HG03442 (cell line): ENCODE data around the gene NATD1.

ENCODE experiments used
- ATAC-seq: cut with Tn5 transposase; IDR thresholded peaks from one replicate; pipeline ENCODE4 v1.9.1; 2021; ENCODE audit warnings: mild to moderate bottlenecking, moderate library complexity; ENCODE audit not compliant: unreplicated experiment

Gene NATD1

GRCh38 chr17:21289902-21290571 lies 36.8 kb upstream of the NATD1 start:
- ATAC-seq, result no peak

- ATAC-seq, result no peak
Measured at GRCh38 chr17:21289175-21289901, 36.1 kb upstream of the NATD1 start.

- ATAC-seq, result no peak
Measured at GRCh38 chr17:21288571-21289017, 35.4 kb upstream of the NATD1 start.

DNA sequence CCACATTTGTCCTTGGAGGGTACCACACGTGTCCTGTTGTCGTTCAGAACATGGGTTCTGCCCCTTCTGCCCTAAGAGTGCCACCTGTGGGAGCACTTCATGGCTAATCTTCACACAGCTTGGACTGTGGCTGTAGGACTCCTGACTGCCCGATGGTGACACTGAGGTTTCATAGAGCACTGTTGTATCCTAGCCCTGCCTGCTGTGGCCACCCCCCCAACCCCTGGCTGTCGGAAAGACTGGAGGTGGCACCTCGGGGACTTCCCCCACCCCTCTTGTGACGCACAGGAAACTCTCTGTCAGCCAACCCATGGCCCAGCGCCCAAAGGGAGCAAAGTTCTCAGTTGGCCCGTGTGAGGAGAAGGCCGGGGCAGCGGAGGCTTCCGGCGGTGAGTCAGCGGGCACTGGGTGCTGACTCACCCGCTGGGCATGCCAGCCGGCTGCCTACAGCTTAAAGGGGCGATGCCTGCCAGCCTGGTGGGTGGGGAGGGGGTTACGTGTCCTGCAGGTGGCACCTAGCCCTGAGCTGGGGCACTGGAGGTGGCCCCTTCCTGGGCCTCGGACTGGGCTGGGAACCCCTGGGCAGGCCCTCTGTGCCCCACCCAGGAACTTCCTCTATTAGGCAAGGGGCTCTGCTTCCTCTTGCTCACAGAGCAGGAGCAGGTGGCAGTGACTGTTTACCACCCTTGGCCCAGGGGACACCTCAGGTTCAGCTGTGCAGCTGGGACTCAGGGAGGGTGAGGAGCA lies 34.7 kb upstream of the NATD1 start:
- ATAC-seq, result peak; percentile 36

- no peak for ATAC-seq
Measured at GRCh38 chr17:21286909-21287702, 33.9 kb upstream of the NATD1 start.

GRCh38 chr17:21286066-21286770 lies 33.0 kb upstream of the NATD1 start:
- ATAC-seq, result no peak

GRCh38 chr17:21285164-21286065 lies 32.2 kb upstream of the NATD1 start:
- no peak for ATAC-seq

DNA sequence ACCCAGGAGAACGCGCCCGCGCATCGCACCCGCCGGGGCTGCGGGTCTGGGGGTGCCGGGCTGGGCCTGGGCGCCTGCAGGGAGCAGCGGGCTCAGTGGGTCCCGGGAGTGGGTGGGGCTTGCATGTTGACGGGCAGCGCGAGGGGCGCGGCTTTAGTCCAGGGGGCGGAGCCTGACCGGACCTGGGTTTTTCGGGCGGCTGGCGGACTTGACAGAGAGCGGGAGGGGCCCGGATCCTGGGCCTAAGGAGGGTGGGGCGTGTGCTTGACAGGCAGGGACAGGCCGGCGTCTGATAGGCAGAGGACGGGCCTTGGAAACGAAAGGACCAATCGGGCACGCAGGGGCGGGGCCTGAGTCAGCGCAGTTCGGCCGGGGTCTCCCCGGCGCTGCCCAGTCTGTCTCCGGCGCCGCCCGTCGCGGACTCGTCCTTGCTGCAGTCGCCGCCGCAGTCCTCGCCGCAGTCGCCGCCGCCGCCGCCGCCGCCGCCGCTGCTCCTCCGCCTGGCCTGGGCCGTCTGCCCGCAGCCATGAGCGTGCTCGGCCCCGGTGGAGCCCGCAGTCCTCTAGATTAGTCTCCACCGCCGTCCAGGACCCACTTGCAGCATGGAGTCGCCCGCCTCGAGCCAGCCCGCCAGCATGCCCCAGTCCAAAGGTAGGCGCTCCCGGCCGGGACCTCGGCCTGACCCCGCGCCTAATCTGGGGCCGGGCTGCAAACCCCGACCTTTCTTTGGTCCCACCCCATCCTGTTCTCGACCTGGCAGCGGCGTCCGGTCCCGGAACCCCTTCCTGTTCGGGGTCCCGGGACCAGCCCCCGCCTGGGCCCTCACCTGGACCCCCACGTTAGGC lies 31.3 kb upstream of the NATD1 start, which contains the start of gene MAP2K3:
MAP2K3 (plus strand) TSS at position 393 of the 845 bp plus-strand sequence; CDS start at position 603, 210 bp downstream.
- peak; percentile 75 for ATAC-seq

DNA sequence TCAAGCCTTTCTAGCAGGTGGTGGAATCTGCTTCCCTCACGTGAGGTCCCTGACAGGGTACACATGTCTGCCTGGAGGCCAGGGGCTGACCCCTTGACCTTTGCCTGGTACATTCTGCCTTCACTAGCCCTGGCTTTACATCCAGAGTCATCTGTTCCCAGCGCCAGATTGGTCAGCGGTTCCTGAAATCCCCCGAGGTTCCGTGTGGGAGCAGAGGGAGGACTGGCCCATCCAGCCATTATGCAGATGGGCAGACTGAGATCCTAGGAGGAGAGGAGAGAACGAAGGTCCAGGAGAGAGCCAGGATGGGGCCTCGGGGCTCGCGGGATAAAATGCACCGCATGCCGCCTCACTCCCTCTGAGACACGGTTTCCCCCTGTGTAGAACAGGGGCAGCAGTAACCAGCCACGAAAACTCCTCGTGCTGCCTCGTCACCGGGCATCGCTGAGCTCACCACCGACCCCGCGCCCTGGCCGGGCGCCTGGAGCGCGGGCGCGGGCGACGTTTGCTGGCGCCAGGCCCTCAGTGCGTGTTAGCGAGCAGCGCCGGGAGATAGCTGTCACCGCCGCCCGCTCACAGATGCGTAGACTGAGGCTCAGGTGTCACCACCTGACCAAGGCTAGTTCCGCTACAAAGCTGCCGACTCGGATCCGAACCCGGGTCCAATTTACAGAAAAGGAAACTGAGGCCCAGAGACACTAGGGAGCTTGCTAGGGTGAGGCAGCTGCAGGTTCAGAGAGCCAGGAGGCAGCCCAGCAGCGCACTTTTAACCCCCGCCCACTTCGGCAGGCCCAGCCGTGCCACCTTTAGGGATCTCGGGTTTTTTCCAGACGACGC lies 30.5 kb upstream of the NATD1 start:
- ATAC-seq, result peak; percentile 6

GRCh38 chr17:21282850-21283249 lies 29.6 kb upstream of the NATD1 start:
- no peak for ATAC-seq

DNA sequence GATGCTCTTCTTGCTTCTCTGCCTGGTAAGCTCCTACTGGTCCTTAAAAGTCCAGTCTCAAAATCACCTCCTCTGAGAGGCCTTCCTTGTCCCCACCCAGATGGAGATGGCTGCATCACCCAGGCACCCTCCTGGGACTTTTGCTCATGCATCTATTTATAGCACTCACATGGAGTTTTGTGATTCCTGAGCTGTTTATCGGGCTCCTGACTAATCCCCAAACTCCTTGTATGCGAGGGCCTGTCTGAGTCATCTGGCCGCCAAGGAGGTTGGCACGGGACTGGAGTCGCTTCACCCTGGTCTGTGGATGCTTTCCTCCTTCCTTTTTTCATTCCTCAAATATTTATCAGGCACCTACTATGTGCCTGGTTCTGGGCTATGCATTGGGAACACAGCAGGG lies 29.0 kb upstream of the NATD1 start:
- ATAC-seq, result no peak

DNA sequence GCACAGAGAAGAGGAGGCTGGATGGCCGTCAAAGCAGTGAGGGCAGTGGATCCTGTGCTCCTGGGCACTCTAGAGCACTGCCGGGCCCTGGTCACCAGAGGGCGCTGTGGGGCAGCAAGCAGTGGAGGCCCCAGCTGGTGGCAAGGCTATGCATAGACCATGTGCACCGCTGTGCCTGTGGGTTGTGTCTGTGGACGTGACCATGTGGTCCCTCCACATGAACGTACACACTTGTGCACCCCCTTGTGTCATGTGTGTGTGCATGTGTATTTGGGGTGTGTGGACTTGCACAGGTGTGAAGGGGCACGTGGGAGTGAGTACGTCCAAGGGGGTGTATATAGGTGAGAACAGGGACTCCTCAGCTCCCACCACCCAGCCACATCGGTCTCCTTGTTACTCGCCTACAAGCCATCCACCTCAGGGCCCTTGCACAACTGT lies 26.9 kb upstream of the NATD1 start:
- ATAC-seq, result peak; percentile 32

- no peak for ATAC-seq
Measured at GRCh38 chr17:21279582-21279981, 26.4 kb upstream of the NATD1 start.

DNA sequence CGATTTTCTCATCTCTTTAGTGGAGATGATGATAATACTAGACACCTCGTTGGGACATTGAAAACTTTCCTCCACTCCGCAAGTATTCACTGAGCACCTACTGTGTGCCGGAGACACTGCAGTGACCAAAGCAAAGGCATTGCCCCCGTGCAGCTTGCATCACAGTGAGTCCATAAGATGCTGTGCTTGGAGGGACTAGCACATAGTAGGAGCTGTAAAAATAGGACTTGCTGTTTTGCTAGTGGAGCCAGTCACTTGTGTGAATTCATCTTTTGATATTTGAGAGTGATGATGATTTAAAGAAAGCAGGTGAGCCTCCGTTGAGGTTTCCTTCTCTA lies 26.0 kb upstream of the NATD1 start:
- no peak for ATAC-seq

- no peak for ATAC-seq
Measured at GRCh38 chr17:21278450-21279197, 25.4 kb upstream of the NATD1 start.

GRCh38 chr17:21277332-21277731 lies 24.1 kb upstream of the NATD1 start:
- ATAC-seq, result no peak

DNA sequence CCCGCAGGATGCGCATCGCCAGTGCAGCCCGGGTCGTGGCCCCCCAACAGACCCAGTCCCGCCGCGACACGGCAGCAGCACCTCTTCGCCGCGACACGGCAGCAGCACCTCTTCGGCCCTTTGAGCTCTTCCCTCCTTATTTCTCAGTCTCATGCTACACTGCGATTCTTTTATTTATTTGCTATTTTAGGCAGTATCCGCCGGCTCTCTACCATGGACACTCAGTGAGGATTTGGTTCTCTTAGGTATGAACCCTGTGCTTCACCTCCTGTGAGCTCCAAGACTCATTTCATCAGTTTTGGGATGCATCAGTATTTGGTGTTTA lies 23.0 kb upstream of the NATD1 start:
- no peak for ATAC-seq
